ENCODE measurements around the gene TRPC4AP.
"Not testable (repeated sequence)": the region's sequence is repeated elsewhere in the genome, so short reads cannot be mapped to it uniquely, and the experiment has no call there.

The TRPC4AP gene

GRCh38 chr20:35104685-35105295, 12.2 kb upstream of the TRPC4AP start:
- DNase-seq = no peak

- no peak for DNase-seq
Measured at GRCh38 chr20:35101620-35102019, 9.0 kb upstream of the TRPC4AP start.

- DNase-seq = no peak
Measured at GRCh38 chr20:35093267-35093884, 769 bp upstream of the TRPC4AP start.

GRCh38 chr20:35091816-35092523, 637 bp downstream of the TRPC4AP start:
- no peak for DNase-seq

- DNase-seq = no peak
Measured at GRCh38 chr20:35088231-35089145, 4.1 kb downstream of the TRPC4AP start.

- DNase-seq = no peak
Measured at GRCh38 chr20:35087791-35088190, 4.8 kb downstream of the TRPC4AP start.

GRCh38 chr20:35087355-35087754, 5.3 kb downstream of the TRPC4AP start:
- DNase-seq = no peak

- DNase-seq = no peak
Measured at GRCh38 chr20:35085477-35086225, 7.0 kb downstream of the TRPC4AP start.

- no peak for DNase-seq
Measured at GRCh38 chr20:35084998-35085397, 7.6 kb downstream of the TRPC4AP start.

- not testable (repeated sequence) for DNase-seq
Measured at GRCh38 chr20:35080348-35080642, 12.3 kb downstream of the TRPC4AP start.

- DNase-seq = no peak
Measured at GRCh38 chr20:35079472-35080347, 12.9 kb downstream of the TRPC4AP start.

GRCh38 chr20:35077872-35078271, 14.7 kb downstream of the TRPC4AP start:
- DNase-seq = no peak

- DNase-seq = no peak
Measured at GRCh38 chr20:35077341-35077740, 15.3 kb downstream of the TRPC4AP start.

GRCh38 chr20:35071436-35072153, 21.0 kb downstream of the TRPC4AP start:
- DNase-seq = not testable (repeated sequence)

GRCh38 chr20:35066194-35066593, 26.4 kb downstream of the TRPC4AP start:
- no peak for DNase-seq

- DNase-seq = no peak
Measured at GRCh38 chr20:35065181-35065580, 27.4 kb downstream of the TRPC4AP start.

- no peak for DNase-seq
Measured at GRCh38 chr20:35063168-35063567, 29.4 kb downstream of the TRPC4AP start.

- DNase-seq = no peak
Measured at GRCh38 chr20:35062478-35062877, 30.1 kb downstream of the TRPC4AP start.

- no peak for DNase-seq
Measured at GRCh38 chr20:35060168-35060567, 32.4 kb downstream of the TRPC4AP start.

GRCh38 chr20:35059612-35060011, 33.0 kb downstream of the TRPC4AP start:
- DNase-seq = no peak

GRCh38 chr20:35059110-35059509, 33.5 kb downstream of the TRPC4AP start:
- DNase-seq = no peak

Measured in NCI-H2107 (cell line).